H9 (cell line): ENCODE data around the gene FSCB. TPM values are rescaled to one million over a fixed set of nuclear protein-coding genes. Genes with fewer than 3 reads are reported as not detected.

Experiments used
- DNase-seq: peaks from one replicate; pipeline ENCODE4 v3.0.0-alpha.2; 2017
- H2AFZ ChIP-seq: one replicate; pipeline ENCODE4 v1.6.1; 2013; ENCODE audit warnings: mild to moderate bottlenecking, low read length, control low read depth, moderate library complexity
- H2AK5ac ChIP-seq: 2 replicates; pipeline ENCODE4 v1.6.1; 2013; ENCODE audit warnings: low read length, control low read depth, mixed read lengths; ENCODE audit not compliant: insufficient read length
- H2BK120ac ChIP-seq: one replicate; pipeline ENCODE4 v1.6.1; 2013; ENCODE audit warnings: low read depth, mild to moderate bottlenecking, low read length, control low read depth, inconsistent platforms; ENCODE audit not compliant: poor library complexity, severe bottlenecking
- H2BK12ac ChIP-seq: 2 replicates; pipeline ENCODE4 v1.6.1; 2013; ENCODE audit warnings: low read length, control low read depth, mixed read lengths, low read depth; ENCODE audit not compliant: insufficient read length
- H2BK15ac ChIP-seq: 2 replicates; pipeline ENCODE4 v1.6.1; 2013; ENCODE audit warnings: low read depth, low read length, control low read depth
- H2BK20ac ChIP-seq: one replicate; pipeline ENCODE4 v1.6.1; 2013; ENCODE audit warnings: low read depth, mild to moderate bottlenecking, low read length, control low read depth, inconsistent platforms; ENCODE audit not compliant: poor library complexity, severe bottlenecking
- H2BK5ac ChIP-seq: 2 replicates; pipeline ENCODE4 v1.6.1; 2013; ENCODE audit warnings: low read length, control low read depth, mixed read lengths; ENCODE audit not compliant: insufficient read length
- H3K14ac ChIP-seq: 2 replicates; pipeline ENCODE4 v1.6.1; 2013; ENCODE audit warnings: low read length, control low read depth; ENCODE audit not compliant: insufficient read depth
- H3K18ac ChIP-seq: 2 replicates; pipeline ENCODE4 v1.6.1; 2013; ENCODE audit warnings: low read depth, mild to moderate bottlenecking, mixed read lengths, low read length, control low read depth; ENCODE audit not compliant: insufficient read length
- H3K23ac ChIP-seq: 2 replicates; pipeline ENCODE4 v1.6.1; 2013; ENCODE audit warnings: low read length, control low read depth, mixed read lengths, low read depth; ENCODE audit not compliant: insufficient read length
- H3K23me2 ChIP-seq: 2 replicates; pipeline ENCODE4 v1.6.1; 2013; ENCODE audit warnings: low read depth, mild to moderate bottlenecking, mixed read lengths, low read length, control low read depth; ENCODE audit not compliant: insufficient read length, poor library complexity, severe bottlenecking
- H3K27ac ChIP-seq: 2 replicates; pipeline ENCODE4 v1.5.1; 2013; ENCODE audit warnings: low read length, control low read depth, mixed read lengths, low read depth; ENCODE audit not compliant: insufficient read length
- H3K27me3 ChIP-seq: 2 replicates; pipeline ENCODE4 v1.6.1; 2013; ENCODE audit warnings: low read length, control low read depth, inconsistent platforms; ENCODE audit not compliant: insufficient read depth
- H3K4ac ChIP-seq: 2 replicates; pipeline ENCODE4 v1.6.1; 2013; ENCODE audit warnings: low read depth, mild to moderate bottlenecking, control low read depth, inconsistent platforms, low read length, moderate library complexity
- H3K4me1 ChIP-seq: 2 replicates; pipeline ENCODE4 v1.6.1; 2013; ENCODE audit warnings: low read length, control low read depth, inconsistent platforms; ENCODE audit not compliant: insufficient read depth
- H3K4me2 ChIP-seq: 2 replicates; pipeline ENCODE4 v1.6.1; 2013; ENCODE audit warnings: low read length, control low read depth, mixed read lengths; ENCODE audit not compliant: insufficient read length, insufficient read depth
- H3K56ac ChIP-seq: 2 replicates; pipeline ENCODE4 v1.6.1; 2013; ENCODE audit warnings: low read depth, mild to moderate bottlenecking, mixed read lengths, low read length, control low read depth; ENCODE audit not compliant: insufficient read length
- H3K79me1 ChIP-seq: 2 replicates; pipeline ENCODE4 v1.6.1; 2013; ENCODE audit warnings: low read depth, mild to moderate bottlenecking, moderate library complexity, low read length, control low read depth, inconsistent platforms; ENCODE audit not compliant: insufficient read depth, poor library complexity, severe bottlenecking
- H3K79me2 ChIP-seq: 2 replicates; pipeline ENCODE4 v1.6.1; 2013; ENCODE audit warnings: low read length, control low read depth, inconsistent platforms; ENCODE audit not compliant: insufficient read depth
- H3K9ac ChIP-seq: 2 replicates; pipeline ENCODE4 v1.6.1; 2013; ENCODE audit warnings: low read length, control low read depth, mixed read lengths; ENCODE audit not compliant: insufficient read length; ENCODE audit errors: extremely low read depth
- H3K9me3 ChIP-seq: one replicate; pipeline ENCODE4 v1.6.1; 2013; ENCODE audit warnings: low read depth, low read length, inconsistent platforms; ENCODE audit not compliant: control insufficient read depth
- H3T11ph ChIP-seq: one replicate; pipeline ENCODE4 v1.6.1; 2013; ENCODE audit warnings: mild to moderate bottlenecking, low read length, control low read depth, inconsistent platforms
- H4K20me1 ChIP-seq: one replicate; pipeline ENCODE4 v1.6.1; 2013; ENCODE audit not compliant: control insufficient read depth, insufficient read length, insufficient read depth
- H4K5ac ChIP-seq: 2 replicates; pipeline ENCODE4 v1.6.1; 2013; ENCODE audit warnings: low read depth, mild to moderate bottlenecking, mixed read lengths, low read length, control low read depth; ENCODE audit not compliant: insufficient read length
- H4K8ac ChIP-seq: replicated peaks from 2 replicates; pipeline ENCODE4 v1.6.1; 2013; ENCODE audit warnings: low read length, control low read depth, mixed read lengths, low read depth; ENCODE audit not compliant: insufficient read length
- H4K91ac ChIP-seq: 2 replicates; pipeline ENCODE4 v1.6.1; 2013; ENCODE audit warnings: low read depth, mild to moderate bottlenecking, moderate library complexity, mixed read lengths, low read length, control low read depth; ENCODE audit not compliant: insufficient read length
- H3K27ac Mint-ChIP-seq, 3 experiments: 2 replicates in 2 of 3; 3 replicates in 1 of 3; pipeline ENCODE4 v1.8.0; 2020 to 2021; ENCODE audit warnings: mixed read lengths in 3 of 3, mild to moderate bottlenecking in 1 of 3, moderate library complexity in 1 of 3
- H3K27me3 Mint-ChIP-seq: 2 replicates; pipeline ENCODE4 v1.8.0; 2021; ENCODE audit warnings: low read depth, mild to moderate bottlenecking, moderate library complexity, mixed read lengths
- H3K36me3 Mint-ChIP-seq, 3 experiments: 2 replicates in 2 of 3; 3 replicates in 1 of 3; pipeline ENCODE4 v1.8.0; 2020 to 2021; ENCODE audit warnings: low read depth in 3 of 3, mixed read lengths in 3 of 3; ENCODE audit not compliant: insufficient read depth in 1 of 3
- H3K4me1 Mint-ChIP-seq, 2 experiments: 2 replicates each; pipeline ENCODE4 v1.8.0; 2020; ENCODE audit warnings: mixed read lengths in 2 of 2
- H3K4me3 Mint-ChIP-seq, 2 experiments: 2 replicates in 1 of 2; 3 replicates in 1 of 2; pipeline ENCODE4 v1.8.0; 2020 to 2021; ENCODE audit warnings: mild to moderate bottlenecking in 2 of 2, mixed read lengths in 2 of 2, moderate library complexity in 1 of 2
- H3K9me3 Mint-ChIP-seq, 2 experiments: 2 replicates in 1 of 2; 3 replicates in 1 of 2; pipeline ENCODE4 v1.8.0; 2020; ENCODE audit warnings: mild to moderate bottlenecking in 2 of 2, mixed read lengths in 2 of 2, moderate library complexity in 1 of 2
- CTCF ChIP-seq: fragments of 200-600 bp; sonication (generic); conservative IDR thresholded peaks from 3 replicates; pipeline ENCODE4 v1.8.0; 2021; ENCODE audit warnings: antibody characterized with exemption, mild to moderate bottlenecking
- WGBS: extraction: QIAGEN DNeasy Blood & Tissue Kit; methylation state at CpG from one replicate; pipeline ENCODE4 v1.1.7; 2013; ENCODE audit warnings: missing lambda C conversion rate, low lambda C conversion rate, mixed read lengths; ENCODE audit not compliant: insufficient read length; ENCODE audit errors: extremely low coverage; 5-methylcytosine and 5-hydroxymethylcytosine counted together
- total RNA-seq: library from RNA; stranded (reverse); gene quantifications from 2 replicates; pipeline ENCODE4 v1.2.1, GENCODE V29; 2021

Gene FSCB
- total RNA-seq, 1 experiment from 2014 or later, result not detected

- Histone ChIP-seq H4K8ac (no peak overlapping the region), H4K91ac (no peak overlapping the region), H2BK12ac (no peak overlapping the region), H2BK20ac (no peak overlapping the region), H4K20me1 (no peaks in the 10 kb centered on the region), H3K9me3 (no peaks in the 10 kb centered on the region), H3K4ac (no peak overlapping the region), H3K79me2 (no peaks in the 10 kb centered on the region), H3K27ac (no peak overlapping the region), H2BK5ac (no peak overlapping the region), H2AFZ (no peak overlapping the region), H3K27me3 (no peaks in the 10 kb centered on the region), H3K9ac (no peak overlapping the region), H3K4me1 (no peaks in the 10 kb centered on the region), H3K79me1 (no peaks in the 10 kb centered on the region), H3K4me2 (no peak overlapping the region), H2AK5ac (no peak overlapping the region), H3K23ac (no peak overlapping the region), H3K18ac (no peak overlapping the region), H4K5ac (no peak overlapping the region), H3K14ac (no peak overlapping the region), H2BK15ac (no peak overlapping the region), H3K23me2 (no peaks in the 10 kb centered on the region), H3K56ac (no peak overlapping the region), H3T11ph (no peak overlapping the region), H2BK120ac (no peak overlapping the region)
- WGBS, result no CpG with 5 or more reads among the region's 3 CpGs
- no peaks in the 10 kb centered on the region for H3K36me3 Mint-ChIP-seq
- no peaks in the 10 kb centered on the region; a peak in 1 of 5 replicates for H3K9me3 Mint-ChIP-seq
- no peak for DNase-seq
- H3K27ac Mint-ChIP-seq, result no peak overlapping the region
- no peak overlapping the region for H3K4me3 Mint-ChIP-seq
- peaks cover 0 to 3% of the 10 kb centered on the region in 2 experiments; a peak in 1 of 4 replicates for H3K4me1 Mint-ChIP-seq
- H3K27me3 Mint-ChIP-seq, result no peaks in the 10 kb centered on the region
- peak; percentile 44; the same call in 2 of the 3 replicates for TF ChIP-seq CTCF
These were observed 1.5 kb downstream of the FSCB start for GRCh38 chr14:44505588-44505987.
